Measurements from ENCODE around the gene NPHP4. TPM values are rescaled to one million over a fixed set of nuclear protein-coding genes. Genes with fewer than 3 reads are reported as not detected.

Gene NPHP4
- total RNA-seq, 1 donor from 2014 or later, result 18.0 TPM

- intact Hi-C loops (cut with DNase I), result no loop called here
- DNase-seq (ENCODE audit: low spot score), result no peak
- no peak for ATAC-seq
Measured at GRCh38 chr1:5818755-5819154, 173.5 kb downstream of the NPHP4 start.

- ATAC-seq (no peak), DNase-seq (ENCODE audit: low spot score) (no peak)
- intact Hi-C loops (cut with DNase I), result no loop called here
Measured at GRCh38 chr1:5815716-5816115, 176.5 kb downstream of the NPHP4 start.

GRCh38 chr1:5815211-5815610 is 177.0 kb downstream of the NPHP4 start:
- intact Hi-C loops (cut with DNase I), result no loop called here
- ATAC-seq, result no peak
- DNase-seq (ENCODE audit: low spot score), result no peak

- DNase-seq (ENCODE audit: low spot score), result no peak
- no peak for ATAC-seq
- intact Hi-C loops (cut with DNase I), result no loop called here
Measured at GRCh38 chr1:5814046-5814619, 178.1 kb downstream of the NPHP4 start.

- intact Hi-C loops (cut with DNase I), result no loop called here
- DNase-seq (ENCODE audit: low spot score), result no peak
- ATAC-seq, result no peak
Measured at GRCh38 chr1:5813480-5813879, 178.7 kb downstream of the NPHP4 start.

Small RNA genes lying within 50 kb of the gene (microRNA-seq; reads per million reads assigned to microRNA genes)
- gene MIR4689, result not detected

Other genes with a start within 250 kb of the NPHP4 start
- gene KCNAB2, start 53.5 kb upstream of the NPHP4 start, total RNA-seq, result 20.1 TPM
- 0.09 TPM for gene CHD5, start 187.9 kb upstream of the NPHP4 start, total RNA-seq
- gene RPL22, start 207.2 kb upstream of the NPHP4 start, total RNA-seq, result 354 TPM
- gene RNF207, start 213.7 kb upstream of the NPHP4 start, total RNA-seq, result 26.9 TPM
- gene ICMT, start 243.5 kb upstream of the NPHP4 start, total RNA-seq, result 41.9 TPM

All from sciatic nerve (tissue), 2 donors.